GM12872 (cell line): ENCODE measurements around the gene PMF1.

ENCODE experiments used
- CTCF ChIP-seq: IDR thresholded peaks from 3 replicates; pipeline ENCODE4 v1.5.1; 2011; ENCODE audit warnings: low read depth, mild to moderate bottlenecking, low read length, moderate library complexity; ENCODE audit not compliant: insufficient read depth

The PMF1 gene

GRCh38 chr1:156241311-156241811, 28.6 kb downstream of the PMF1 start:
- no peak for TF ChIP-seq CTCF

GRCh38 chr1:156241926-156242325, 29.1 kb downstream of the PMF1 start, which contains the start of gene BGLAP:
TSS of gene BGLAP (plus strand) at chr1:156242184. CDS start at chr1:156242232, 48 bp downstream.
- no peak for TF ChIP-seq CTCF

- no peak for TF ChIP-seq CTCF
Measured at GRCh38 chr1:156242738-156243137, 29.9 kb downstream of the PMF1 start.

GRCh38 chr1:156244126-156244525, 31.3 kb downstream of the PMF1 start:
- TF ChIP-seq CTCF = no peak

GRCh38 chr1:156244712-156245111, 31.9 kb downstream of the PMF1 start:
- TF ChIP-seq CTCF = no peak

GRCh38 chr1:156245451-156246232, 32.8 kb downstream of the PMF1 start:
- no peak for TF ChIP-seq CTCF

GRCh38 chr1:156246241-156246780, 33.5 kb downstream of the PMF1 start:
- no peak for TF ChIP-seq CTCF
